ENCODE data around the gene SCN9A.
"Not testable (repeated sequence)": the region's sequence is repeated elsewhere in the genome, so short reads cannot be mapped to it uniquely, and the experiment has no call there.

The SCN9A gene

GRCh38 chr2:166375195-166375735 lies 479 bp downstream of the SCN9A start:
- DNase-seq (ENCODE audit: low read depth in 1 of 2, low spot score in 1 of 2), result no peak

DNA sequence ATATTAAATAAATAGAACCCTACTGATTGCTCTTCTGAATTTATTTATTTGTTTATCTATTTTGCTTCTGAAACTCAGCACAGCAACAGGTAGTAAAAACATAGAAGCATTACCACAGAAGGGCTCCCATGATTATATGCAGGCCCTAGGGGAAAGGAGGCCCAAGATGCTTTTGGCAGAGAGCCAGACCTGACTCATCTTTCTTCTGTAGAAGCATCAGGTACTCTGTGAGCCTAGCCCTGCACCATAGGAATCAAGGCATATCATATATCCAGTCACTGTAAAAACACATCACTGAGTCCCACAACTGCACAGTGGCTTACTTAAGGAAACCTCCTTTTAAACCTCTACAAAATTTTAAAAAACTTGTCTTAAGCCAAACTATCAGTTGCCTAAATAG lies 1.8 kb downstream of the SCN9A start:
- no peak for DNase-seq (ENCODE audit: low read depth in 1 of 2, low spot score in 1 of 2)

- DNase-seq (ENCODE audit: low read depth in 1 of 2, low spot score in 1 of 2), result no peak
These were observed 2.2 kb downstream of the SCN9A start for GRCh38 chr2:166373539-166373938.

GRCh38 chr2:166373105-166373504 lies 2.6 kb downstream of the SCN9A start:
- DNase-seq (ENCODE audit: low read depth in 1 of 2, low spot score in 1 of 2), result no peak

DNA sequence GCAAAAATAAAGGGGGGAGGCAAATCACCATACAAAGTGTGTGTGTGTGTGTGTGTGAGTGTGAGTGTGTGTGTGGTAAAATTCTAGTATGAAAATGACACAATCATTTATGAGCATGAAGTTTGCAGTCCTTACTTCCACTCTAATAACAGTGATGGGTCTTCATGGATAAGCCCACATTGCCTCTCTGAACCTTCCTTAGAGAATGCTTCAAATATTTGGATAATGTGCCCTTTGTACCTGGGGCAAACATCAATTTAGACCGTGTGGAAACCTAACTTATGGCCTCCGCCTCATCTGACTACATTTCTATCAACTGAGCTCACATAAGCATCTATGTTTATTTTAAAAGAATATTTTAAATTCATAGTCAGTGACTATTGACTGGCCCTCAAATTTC lies 3.7 kb downstream of the SCN9A start:
- no peak for DNase-seq (ENCODE audit: low read depth in 1 of 2, low spot score in 1 of 2)

GRCh38 chr2:166365803-166366420 lies 9.8 kb downstream of the SCN9A start:
- DNase-seq (ENCODE audit: low read depth in 1 of 2, low spot score in 1 of 2), result no peak

GRCh38 chr2:166365239-166365638 lies 10.5 kb downstream of the SCN9A start:
- no peak for DNase-seq (ENCODE audit: low read depth in 1 of 2, low spot score in 1 of 2)

DNA sequence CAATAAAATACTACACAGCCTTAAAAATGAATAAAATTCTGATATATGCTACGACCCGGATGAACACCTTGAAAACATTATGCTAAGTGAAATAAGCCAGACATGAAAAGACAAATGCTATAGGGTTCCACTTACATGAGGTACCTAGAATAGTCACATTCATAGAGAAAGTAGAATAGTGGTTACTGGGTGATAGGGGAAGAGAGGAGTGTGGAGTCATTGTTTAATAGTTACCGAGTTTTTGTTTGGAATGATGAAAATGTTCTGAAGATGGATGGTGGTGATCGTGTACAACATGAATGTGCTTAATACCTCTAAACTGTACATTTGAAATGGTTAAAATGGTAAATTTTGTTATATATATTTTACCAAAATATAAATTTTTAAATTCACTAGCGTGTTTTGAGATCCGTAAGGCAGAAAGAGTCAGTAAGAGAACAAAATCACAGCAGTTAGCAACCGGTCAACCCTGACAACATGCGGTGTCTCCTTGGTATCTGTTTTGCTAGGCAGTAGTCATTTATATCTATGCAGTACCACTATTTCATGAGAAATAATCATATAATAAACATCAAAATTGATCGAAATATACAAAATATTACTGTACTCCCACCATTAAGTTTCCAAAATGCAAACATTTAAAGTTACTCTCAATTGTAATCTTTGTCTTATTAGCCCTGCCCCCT lies 11.1 kb downstream of the SCN9A start:
- no peak for DNase-seq (ENCODE audit: low read depth in 1 of 2, low spot score in 1 of 2)

- DNase-seq (ENCODE audit: low read depth in 1 of 2, low spot score in 1 of 2), result no peak
These were observed 14.2 kb downstream of the SCN9A start for GRCh38 chr2:166361351-166362153.

- DNase-seq (ENCODE audit: low read depth in 1 of 2, low spot score in 1 of 2), result no peak
These were observed 14.8 kb downstream of the SCN9A start for GRCh38 chr2:166360906-166361305.

DNA sequence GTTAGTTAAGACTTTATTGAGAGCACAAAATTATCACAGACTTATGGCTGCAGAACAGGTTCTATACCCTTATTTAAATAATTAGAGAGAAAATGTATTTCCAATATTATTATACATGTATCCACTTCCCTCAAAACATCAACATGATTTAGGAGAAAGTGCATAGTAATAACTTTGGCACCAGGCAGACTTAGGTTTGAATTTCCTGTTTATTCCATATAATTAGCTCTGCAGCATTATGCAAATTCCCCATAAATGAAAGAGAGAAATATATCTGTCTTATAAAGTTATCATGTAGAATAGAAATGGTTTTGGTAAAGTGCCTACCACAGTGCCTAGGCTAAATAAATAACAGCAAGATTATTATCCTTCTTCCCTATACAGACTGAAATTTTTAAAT lies 15.3 kb downstream of the SCN9A start:
- DNase-seq (ENCODE audit: low read depth in 1 of 2, low spot score in 1 of 2), result no peak

DNA sequence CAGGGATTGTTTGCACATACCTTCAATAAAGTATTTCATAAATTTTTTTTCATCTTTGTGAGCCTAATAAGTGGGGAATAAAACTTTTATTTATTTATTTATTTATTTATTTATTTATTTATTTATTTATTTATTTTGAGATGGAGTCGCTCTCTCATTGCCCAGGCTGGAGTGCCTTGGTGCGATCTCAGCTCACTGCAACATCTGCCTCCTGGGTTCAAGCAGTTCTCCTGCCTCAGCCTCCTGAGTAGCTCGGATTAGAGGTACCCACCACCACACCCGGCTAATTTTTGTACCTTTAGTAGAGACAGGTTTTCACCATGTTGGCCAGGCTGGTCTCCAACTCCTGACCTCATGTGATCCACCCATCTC lies 17.8 kb downstream of the SCN9A start:
- DNase-seq (ENCODE audit: low read depth in 1 of 2, low spot score in 1 of 2), result not testable (repeated sequence)

DNA sequence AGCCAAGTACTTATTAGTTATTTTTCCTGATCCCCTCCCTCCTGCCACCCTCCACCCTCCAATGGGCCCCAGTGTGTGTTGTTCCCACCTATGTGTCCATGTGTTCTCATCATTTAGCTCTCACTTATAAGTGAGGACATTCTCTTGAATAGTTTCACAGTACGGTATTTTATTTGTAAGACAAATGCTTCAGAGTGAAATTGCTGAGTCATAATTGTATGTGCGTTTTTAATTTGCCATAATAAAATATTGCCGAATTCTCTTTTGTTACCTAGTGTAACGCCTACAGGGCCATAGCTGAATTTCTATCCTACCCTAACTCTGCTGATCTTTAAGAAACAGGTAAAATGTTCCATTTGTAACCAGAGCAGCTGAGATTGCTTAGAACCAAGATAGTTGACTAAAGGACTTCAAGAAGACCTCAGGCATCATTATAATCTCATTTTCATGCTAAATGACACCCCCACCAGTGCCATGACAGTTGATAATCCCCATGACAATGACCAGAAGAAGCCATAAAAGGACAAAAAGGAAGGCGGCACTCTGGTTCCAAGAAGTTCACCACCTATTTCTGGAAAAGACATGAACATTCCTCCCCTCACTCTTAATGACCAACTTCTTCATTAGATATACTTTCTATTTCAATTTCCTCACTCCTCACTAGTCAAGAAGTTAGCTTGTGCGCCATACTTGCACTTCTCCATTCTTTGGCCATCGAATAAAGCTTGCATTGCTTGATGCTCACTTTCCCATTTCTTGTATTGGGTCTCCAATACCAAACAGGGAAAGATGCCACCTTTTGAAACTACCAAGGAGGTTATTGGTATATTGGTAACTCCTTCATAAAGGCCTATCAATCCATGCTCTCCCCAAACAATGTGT lies 18.4 kb downstream of the SCN9A start:
- DNase-seq (ENCODE audit: low read depth in 1 of 2, low spot score in 1 of 2), result no peak

DNA sequence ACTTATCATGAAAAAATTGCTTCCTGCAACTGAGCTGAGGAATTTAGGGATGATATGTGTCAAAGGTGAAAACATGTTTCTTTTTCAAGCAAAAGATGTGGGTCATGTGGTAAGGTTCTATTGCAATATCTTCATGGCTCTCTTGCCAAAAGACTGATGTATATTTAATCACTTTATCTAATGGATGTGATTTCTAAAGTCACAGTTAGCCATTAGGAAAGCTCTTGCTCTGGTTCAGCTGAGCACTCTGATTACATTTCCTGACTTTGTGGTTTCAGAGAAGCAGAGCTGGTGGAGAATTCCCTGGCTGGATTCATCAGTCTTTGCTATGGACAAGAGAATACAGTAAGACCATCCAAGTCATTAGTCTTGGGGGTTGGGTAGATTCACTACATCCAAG lies 24.4 kb downstream of the SCN9A start:
- no peak for DNase-seq (ENCODE audit: low read depth in 1 of 2, low spot score in 1 of 2)

GRCh38 chr2:166350525-166350924 lies 25.2 kb downstream of the SCN9A start:
- DNase-seq (ENCODE audit: low read depth in 1 of 2, low spot score in 1 of 2), result no peak

DNA sequence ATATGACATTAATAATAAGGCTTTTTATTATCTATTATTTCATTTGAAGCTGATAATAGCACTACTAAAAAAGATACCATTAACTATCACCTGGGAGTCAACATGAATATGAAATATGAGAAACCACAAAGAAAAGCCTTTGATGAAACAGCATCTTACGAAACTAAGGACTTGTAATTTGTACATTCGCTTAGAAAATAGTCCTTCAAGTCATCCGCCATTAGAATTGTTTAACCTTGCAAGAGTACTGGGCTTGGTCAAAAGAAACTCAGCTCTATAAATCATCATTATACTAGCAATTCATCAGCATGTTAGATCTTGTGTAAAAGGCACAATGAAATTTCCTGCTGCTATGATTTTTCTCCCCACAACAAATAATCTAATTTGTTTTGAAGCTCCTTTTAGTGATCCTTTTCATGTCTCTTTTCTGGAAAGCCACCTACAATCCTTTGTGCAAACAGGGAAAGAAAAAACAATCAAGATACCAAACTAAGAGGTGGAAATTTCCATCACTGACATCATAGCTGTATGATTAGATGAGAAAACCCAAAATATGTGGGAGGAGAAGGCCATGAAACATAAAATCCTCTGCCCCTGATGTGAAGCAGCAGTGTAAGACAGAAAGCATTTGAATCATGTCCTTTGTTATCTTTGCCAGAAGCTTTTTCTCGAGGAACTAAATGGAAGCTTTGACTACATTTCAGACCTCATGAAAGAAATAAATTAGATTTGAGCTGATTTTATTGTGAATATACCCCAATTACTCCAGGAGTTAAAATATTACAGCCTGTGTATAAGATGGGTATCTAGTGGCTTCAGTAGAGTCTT lies 31.2 kb downstream of the SCN9A start:
- no peak for DNase-seq (ENCODE audit: low read depth in 1 of 2, low spot score in 1 of 2)

GRCh38 chr2:166343467-166343866 lies 32.3 kb downstream of the SCN9A start:
- no peak for DNase-seq (ENCODE audit: low read depth in 1 of 2, low spot score in 1 of 2)

GRCh38 chr2:166341426-166341825 lies 34.3 kb downstream of the SCN9A start:
- no peak for DNase-seq (ENCODE audit: low read depth in 1 of 2, low spot score in 1 of 2)

GRCh38 chr2:166338831-166339339 lies 36.9 kb downstream of the SCN9A start:
- no peak for DNase-seq (ENCODE audit: low read depth in 1 of 2, low spot score in 1 of 2)

DNA sequence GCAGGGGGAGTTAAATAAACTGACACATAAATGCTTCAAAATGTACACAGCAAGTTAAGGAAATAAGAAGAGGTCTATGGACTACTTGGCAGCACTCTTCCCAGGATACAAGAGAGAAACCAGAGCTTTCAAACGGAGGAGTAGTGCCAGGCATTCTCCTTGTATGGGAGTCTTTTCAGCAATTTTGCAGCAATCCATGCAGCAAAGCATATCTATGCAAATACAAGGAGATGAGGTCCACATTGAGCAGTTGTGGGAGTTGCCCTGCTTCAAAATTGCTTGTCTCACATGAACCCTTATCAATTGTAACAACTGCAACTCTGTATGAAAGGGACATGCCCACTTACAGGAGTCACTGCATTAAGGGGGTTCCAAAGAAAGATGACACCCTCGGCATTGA lies 37.8 kb downstream of the SCN9A start:
- no peak for DNase-seq (ENCODE audit: low read depth in 1 of 2, low spot score in 1 of 2)

Measured in stimulated activated CD4-positive, alpha-beta T cell treated with anti-CD3 and anti-CD28 coated beads, Interleukin-15, amount 100 ng/mL, for 1 hour (primary cell).